ENCODE data around the gene SLC9B2. TPM values are rescaled to one million over a fixed set of nuclear protein-coding genes. Genes with fewer than 3 reads are reported as not detected.

The SLC9B2 gene
- total and polyA plus RNA-seq, 2 donors (not counting 1 experiment from before 2014, with no cell fraction given): 16.4 to 37.6 TPM

- H3K4me1 ChIP-seq (ENCODE audit: control insufficient read depth in 2 of 2, insufficient read depth in 2 of 2, low read length in 2 of 2): peaks cover 0 to 9% of the 10 kb centered on the region in 2 donors
- ChIA-PET CTCF (interaction anchor here (0.7 to 9.6 kb wide), 36 partner anchors 9 to 1102 kb away, joined by 3 to 117 read pairs (median 4); partner anchors contain the start of genes BDH2, MANBA and SLC9B2), POLR2A (interaction anchor here (0.6 to 1.2 kb wide), 3 partner anchors 13 to 661 kb away, joined by 3 to 4 read pairs (median 4); no protein-coding TSS in a partner anchor)
- peak; percentile 89 for ATAC-seq (ENCODE audit: low read depth)
- H3K9me3 Mint-ChIP-seq (ENCODE audit: insufficient read depth): no peaks in the 10 kb centered on the region
- H3K27me3 Mint-ChIP-seq: no peaks in the 10 kb centered on the region
- H3K4me3 ChIP-seq (ENCODE audit: control extremely low read depth in 1 of 5, extremely low read depth in 1 of 5, insufficient read depth in 1 of 5, low read depth in 2 of 5, low read length in 4 of 5): no peak overlapping the region
- H3K79me2 ChIP-seq (ENCODE audit: control insufficient read depth, insufficient read depth, low read length): no peaks in the 10 kb centered on the region
- H3K27ac Mint-ChIP-seq: no peak overlapping the region
- H3K4me2 ChIP-seq (replicated peaks; ENCODE audit: low read depth, low read length, poor library complexity, severe bottlenecking): no peak overlapping the region
- intact Hi-C loops (cut with micrococcal nuclease): loop anchor here (1.0 to 2.0 kb wide), 7 partner anchors 16 to 660 kb away; partner anchors contain the start of genes SLC9B1 and UBE2D3
- no peaks in the 10 kb centered on the region for H4K20me1 ChIP-seq (ENCODE audit: control insufficient read depth, insufficient read depth, low read length, poor library complexity, severe bottlenecking)
- no peak overlapping the region for H3K27ac ChIP-seq (ENCODE audit: low read length in 2 of 2)
- no peak overlapping the region for H3K4me3 Mint-ChIP-seq
- H2AFZ ChIP-seq (ENCODE audit: insufficient read depth, low read depth, low read length, poor library complexity, severe bottlenecking): no peak overlapping the region
- peaks cover 12% of the 10 kb centered on the region for H3K4me1 Mint-ChIP-seq
- no CpG with 5 or more reads among the region's 3 CpGs for WGBS (ENCODE audit: insufficient coverage)
- no peaks in the 10 kb centered on the region for H3K9me3 ChIP-seq (ENCODE audit: control extremely low read depth in 1 of 3, control insufficient read depth in 2 of 3, insufficient read depth in 1 of 3, low read length in 2 of 3)
- TF ChIP-seq EZH2 (IDR thresholded peaks at IDR 0.05; ENCODE audit: borderline replicate concordance, insufficient read depth, low read depth, low read length, poor library complexity, severe bottlenecking) (no peak), CTCF (IDR thresholded peaks at IDR 0.05) (peak; percentile 89)
- DNase-seq: peak; percentile 82
- H3K36me3 ChIP-seq (replicated peaks in 1 of 2; ENCODE audit: control extremely low read depth in 1 of 2, control insufficient read depth in 1 of 2, extremely low read depth in 1 of 2, insufficient read depth in 2 of 2, low read length in 1 of 2): peaks cover 4 to 15% of the 10 kb centered on the region in 2 experiments
- H3K27me3 ChIP-seq (replicated peaks in 1 of 4; ENCODE audit: control extremely low read depth in 1 of 4, control insufficient read depth in 3 of 4, insufficient read depth in 4 of 4, low read length in 3 of 4): no peaks in the 10 kb centered on the region
- no peak overlapping the region for H3K9ac ChIP-seq (ENCODE audit: low read length)
These were observed 15.2 kb upstream of the SLC9B2 start for GRCh38 chr4:103091601-103092223.

- Mint-ChIP-seq H3K9me3 (ENCODE audit: insufficient read depth) (no peaks in the 10 kb centered on the region), H3K4me3 (no peak overlapping the region), H3K27me3 (no peaks in the 10 kb centered on the region), H3K27ac (no peak overlapping the region), H3K4me1 (peaks cover 12% of the 10 kb centered on the region)
- ATAC-seq (ENCODE audit: low read depth) (no peak), DNase-seq (no peak)
- Histone ChIP-seq H2AFZ (ENCODE audit: insufficient read depth, low read depth, low read length, poor library complexity, severe bottlenecking) (no peak overlapping the region), H3K9me3 (ENCODE audit: control extremely low read depth in 1 of 3, control insufficient read depth in 2 of 3, insufficient read depth in 1 of 3, low read length in 2 of 3) (no peaks in the 10 kb centered on the region), H3K4me1 (ENCODE audit: control insufficient read depth in 2 of 2, insufficient read depth in 2 of 2, low read length in 2 of 2) (peaks cover 0 to 9% of the 10 kb centered on the region in 2 donors), H3K36me3 (replicated peaks in 1 of 2; ENCODE audit: control extremely low read depth in 1 of 2, control insufficient read depth in 1 of 2, extremely low read depth in 1 of 2, insufficient read depth in 2 of 2, low read length in 1 of 2) (peaks cover 7 to 18% of the 10 kb centered on the region in 2 experiments), H3K4me3 (ENCODE audit: control extremely low read depth in 1 of 5, extremely low read depth in 1 of 5, insufficient read depth in 1 of 5, low read depth in 2 of 5, low read length in 4 of 5) (no peak overlapping the region), H3K4me2 (replicated peaks; ENCODE audit: low read depth, low read length, poor library complexity, severe bottlenecking) (no peak overlapping the region), H3K27me3 (replicated peaks in 1 of 4; ENCODE audit: control extremely low read depth in 1 of 4, control insufficient read depth in 3 of 4, insufficient read depth in 4 of 4, low read length in 3 of 4) (no peaks in the 10 kb centered on the region), H3K27ac (ENCODE audit: low read length in 2 of 2) (no peak overlapping the region), H3K9ac (ENCODE audit: low read length) (no peak overlapping the region), H4K20me1 (ENCODE audit: control insufficient read depth, insufficient read depth, low read length, poor library complexity, severe bottlenecking) (no peaks in the 10 kb centered on the region), H3K79me2 (ENCODE audit: control insufficient read depth, insufficient read depth, low read length) (no peaks in the 10 kb centered on the region)
- intact Hi-C loops (cut with micrococcal nuclease): no loop called here
- WGBS (ENCODE audit: insufficient coverage): 89% methylated on average over 1 of the region's 2 CpGs
- TF ChIP-seq CTCF (IDR thresholded peaks at IDR 0.05): no peak
- no peak for TF ChIP-seq EZH2 (IDR thresholded peaks at IDR 0.05; ENCODE audit: borderline replicate concordance, insufficient read depth, low read depth, low read length, poor library complexity, severe bottlenecking)
- POLR2A ChIA-PET: no interaction called here
- CTCF ChIA-PET: interaction anchor here (0.9 to 9.6 kb wide), 6 partner anchors 10 to 82 kb away, joined by 3 to 117 read pairs (median 34); partner anchors contain the start of genes BDH2 and SLC9B2
These were observed 12.9 kb upstream of the SLC9B2 start for GRCh38 chr4:103089481-103089880.

Data from B cell (primary cell).